ENCODE results near the gene SPOCK1.

GRCh38 chr5:137439645-137440044, 59.5 kb downstream of the SPOCK1 start:
- TF ChIP-seq CTCF (conservative IDR thresholded peaks at IDR 0.05; ENCODE audit: low read depth, low read length) (no peak), EZH2 (IDR thresholded peaks at IDR 0.05; ENCODE audit: borderline replicate concordance, low read depth, low read length, poor library complexity, severe bottlenecking) (no peak)

Measured in A673 (cell line).